Tongue (tissue), 3 donors: ENCODE data around the gene CCDC110. TPM values are rescaled to one million over a fixed set of nuclear protein-coding genes. Genes with fewer than 3 reads are reported as not detected.
A peak's percentile ranks its signal among the peaks of the same experiment; 100 is the strongest.

Experiments
- DNase-seq: peaks from one replicate; pipeline ENCODE4 v3.0.0-alpha.2; 2015
- small RNA-seq: library from RNA; depleted of rRNA; stranded (forward); fragments of <200 nt; gene quantifications from one replicate; pipeline ENCODE3, GENCODE V24; 2014; ENCODE audit warnings: low replicate concordance
- total RNA-seq: library from RNA; depleted of rRNA; stranded (reverse); fragments of >200 nt; gene quantifications from one replicate; pipeline ENCODE4 v1.2.3, GENCODE V29; 2014

The CCDC110 gene
- total RNA-seq, 1 donor from 2014 or later, result 3.3 TPM

DNA sequence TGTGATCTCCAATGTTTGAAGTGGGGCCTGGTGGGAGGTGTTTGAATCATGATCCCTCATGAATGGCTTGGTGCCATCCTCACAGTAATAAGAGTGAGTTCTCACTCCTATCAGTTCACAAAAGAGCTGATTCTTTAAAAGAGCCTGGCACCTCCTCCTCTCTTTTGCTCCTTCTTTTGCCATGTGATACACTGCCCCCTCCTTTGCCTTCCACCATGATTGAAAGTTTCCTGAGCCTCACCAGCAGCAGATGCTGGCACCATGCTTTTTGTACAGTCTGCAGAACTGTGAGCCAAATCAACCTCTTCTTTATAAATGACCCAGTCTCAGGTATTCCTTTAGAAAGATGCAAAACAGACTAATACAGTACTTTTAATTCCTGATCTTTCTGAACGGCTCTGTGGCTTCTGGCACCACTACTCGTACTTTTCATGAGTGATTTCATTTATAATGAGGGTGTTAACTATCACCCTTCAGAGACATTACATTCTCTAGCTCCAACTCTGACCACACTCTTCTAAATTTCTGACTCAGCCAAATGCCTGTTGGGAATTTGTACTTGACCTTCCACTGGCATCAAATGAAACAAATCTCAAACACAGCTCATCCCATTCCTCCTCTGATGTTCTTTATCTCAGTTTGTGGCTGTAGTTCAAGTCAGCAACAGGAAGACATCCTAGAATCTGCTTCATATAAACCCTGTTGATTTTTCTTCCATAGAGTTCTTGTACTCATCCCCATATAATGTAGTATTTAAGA, 50.0 kb downstream of the CCDC110 start:
- DNase-seq, result no peak

DNA sequence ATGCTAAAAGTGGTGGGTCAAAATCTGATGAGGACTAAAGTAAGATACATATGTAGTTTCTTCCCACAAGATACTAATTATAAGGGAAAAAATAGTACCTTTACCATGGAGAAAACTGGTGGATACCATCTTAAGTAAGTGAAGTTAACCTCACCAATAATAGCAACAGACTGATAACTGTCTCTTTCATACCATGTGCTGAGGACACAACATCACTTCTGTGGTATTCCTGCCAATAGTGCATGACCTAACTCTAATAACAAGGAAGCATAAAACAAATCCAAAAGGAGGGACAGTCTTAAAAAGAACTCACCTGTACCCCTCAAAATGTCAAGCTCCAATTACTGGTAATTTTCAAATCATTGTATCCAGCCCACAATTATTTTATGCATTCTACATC, 54.6 kb downstream of the CCDC110 start:
- DNase-seq, result no peak

DNA sequence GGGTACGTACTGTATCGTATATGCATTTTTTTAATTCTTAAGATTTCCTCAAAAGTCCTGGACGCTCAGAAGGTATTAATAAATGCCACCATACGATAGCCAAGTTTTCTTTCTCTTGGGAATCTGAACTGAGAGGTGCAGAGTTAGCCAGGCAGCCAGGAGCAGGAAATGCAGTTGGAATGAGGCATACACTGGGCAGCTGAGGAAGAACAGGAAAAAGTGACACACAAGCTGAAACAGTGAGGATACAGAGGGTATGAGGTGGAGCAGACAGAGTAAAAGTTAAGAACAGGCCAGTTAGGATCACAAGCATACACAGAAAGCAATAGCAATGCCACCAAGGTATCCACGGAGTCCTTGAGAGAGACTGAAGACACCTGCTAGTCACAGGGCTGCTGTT, 59.1 kb downstream of the CCDC110 start:
- DNase-seq, result no peak

DNA sequence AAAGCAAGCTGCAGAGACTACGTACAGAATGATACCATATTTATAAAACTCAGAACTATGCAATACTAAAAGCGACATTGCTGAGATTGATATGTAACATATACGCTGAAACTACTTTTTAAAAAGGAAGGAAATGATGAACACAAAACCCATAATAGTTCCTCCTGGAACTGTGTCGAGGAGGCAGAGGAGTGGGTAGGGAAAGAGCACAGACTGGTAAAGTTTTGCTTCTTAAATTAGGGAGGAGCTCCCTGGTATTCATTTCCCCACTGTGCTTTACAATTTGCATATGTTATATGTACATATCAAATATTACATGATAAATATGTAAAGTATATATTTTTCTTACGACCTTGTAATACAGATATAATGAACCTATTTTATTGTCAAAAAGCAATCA, 59.7 kb downstream of the CCDC110 start:
- no peak for DNase-seq

DNA sequence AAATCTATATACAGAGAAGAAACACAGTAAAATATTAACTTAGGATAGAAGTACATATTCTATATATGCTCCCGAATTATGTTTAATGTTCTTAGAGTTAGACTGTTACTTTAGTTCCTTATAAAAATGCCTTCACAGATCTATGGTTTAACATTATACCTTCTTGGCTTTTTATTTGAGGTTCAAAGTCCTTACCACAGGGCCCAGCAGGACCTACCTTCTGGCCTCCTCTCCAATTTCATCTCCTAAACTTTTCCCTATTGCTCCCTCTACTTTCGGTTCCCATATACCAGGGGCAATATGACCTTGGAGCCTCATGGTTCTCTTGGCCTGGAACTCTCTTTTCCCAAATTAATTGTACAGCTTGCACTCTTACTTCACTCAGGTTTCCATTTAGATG, 63.1 kb downstream of the CCDC110 start:
- no peak for DNase-seq

DNA sequence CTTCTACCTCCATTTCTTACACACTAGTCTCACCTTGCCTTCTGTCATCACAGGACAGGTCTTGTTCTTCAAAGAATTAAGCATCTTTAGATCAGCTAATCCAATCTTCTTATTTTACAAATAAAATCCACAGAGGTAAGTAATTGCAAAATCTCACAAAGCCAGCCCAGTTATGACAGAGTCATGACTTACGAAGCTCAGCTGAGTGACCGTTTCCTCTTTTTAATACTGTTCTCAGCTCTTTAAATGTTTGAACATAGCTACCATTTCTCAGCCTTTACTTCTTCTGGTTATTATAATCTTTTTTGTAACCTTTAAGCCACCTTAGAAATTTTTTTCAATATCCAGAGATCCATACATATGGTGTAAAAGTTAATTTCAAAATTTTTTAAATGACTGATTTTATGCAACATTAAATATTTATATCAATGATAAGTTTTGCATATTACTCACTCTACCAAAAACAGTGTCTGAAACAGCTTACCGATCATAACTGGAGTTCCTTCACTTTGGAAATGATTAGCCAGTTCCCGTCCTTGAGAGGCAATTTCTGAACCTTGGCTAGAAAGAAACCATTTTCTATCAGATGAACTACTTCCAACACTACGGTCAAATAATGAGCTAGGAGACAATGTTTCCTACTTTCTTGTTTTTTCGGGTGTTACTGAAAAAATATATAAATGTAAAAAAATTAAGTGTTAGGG, 66.1 kb downstream of the CCDC110 start:
- DNase-seq, result no peak

DNA sequence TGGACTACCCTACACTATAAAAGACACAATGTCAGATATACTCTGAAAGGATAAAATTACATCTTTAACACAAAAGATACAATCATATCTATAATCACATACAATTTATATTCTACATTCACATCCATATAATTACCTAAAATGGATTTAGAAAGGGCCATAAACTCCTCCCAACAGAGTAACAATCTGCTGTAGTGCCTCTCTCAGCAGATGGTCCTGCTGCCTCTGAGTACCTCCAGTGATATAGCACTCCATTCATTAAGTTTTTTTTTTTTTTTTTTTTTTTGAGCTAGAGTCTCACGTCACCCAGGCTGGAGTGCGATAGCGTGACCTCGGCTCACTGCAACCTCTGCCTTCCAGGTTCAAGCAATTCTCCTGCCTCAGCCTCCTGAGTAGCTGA, 67.5 kb downstream of the CCDC110 start:
- no peak for DNase-seq

DNA sequence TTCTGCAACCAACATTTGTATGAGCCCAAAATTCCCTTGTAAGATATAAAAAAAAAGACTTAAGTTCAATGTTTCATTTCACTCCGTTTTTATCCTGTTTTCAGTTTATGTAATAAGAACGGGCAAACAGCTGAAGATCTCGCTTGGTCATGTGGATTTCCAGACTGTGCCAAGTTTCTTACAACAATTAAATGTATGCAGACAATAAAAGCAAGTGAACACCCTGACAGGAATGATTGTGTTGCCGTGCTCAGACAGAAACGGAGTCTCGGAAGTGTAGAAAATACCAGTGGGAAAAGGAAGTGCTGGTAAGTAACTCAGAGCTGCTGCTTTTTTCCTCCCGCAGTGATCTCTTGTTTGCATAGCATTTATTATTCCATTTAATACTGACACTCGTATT, 72.1 kb downstream of the CCDC110 start:
- DNase-seq, result no peak

DNA sequence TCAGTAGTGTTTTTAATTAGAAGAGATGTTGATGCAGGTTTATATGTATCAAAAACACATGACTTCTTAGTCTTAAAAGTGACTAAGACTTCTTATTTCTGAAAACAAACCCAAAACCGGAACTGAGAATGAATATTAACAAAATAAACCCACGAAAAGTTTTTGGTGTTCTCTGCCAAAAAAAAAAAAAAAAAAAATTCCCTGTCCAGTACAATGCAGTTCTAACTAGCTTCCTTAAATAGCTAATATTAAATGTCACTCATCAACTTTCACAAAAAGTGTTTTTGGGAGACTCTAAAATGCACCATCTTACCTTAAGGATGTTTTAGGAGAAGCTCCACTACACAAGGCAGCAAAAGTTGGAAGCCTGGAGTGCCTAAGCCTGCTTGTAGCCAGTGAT, 72.9 kb downstream of the CCDC110 start:
- no peak for DNase-seq

DNA sequence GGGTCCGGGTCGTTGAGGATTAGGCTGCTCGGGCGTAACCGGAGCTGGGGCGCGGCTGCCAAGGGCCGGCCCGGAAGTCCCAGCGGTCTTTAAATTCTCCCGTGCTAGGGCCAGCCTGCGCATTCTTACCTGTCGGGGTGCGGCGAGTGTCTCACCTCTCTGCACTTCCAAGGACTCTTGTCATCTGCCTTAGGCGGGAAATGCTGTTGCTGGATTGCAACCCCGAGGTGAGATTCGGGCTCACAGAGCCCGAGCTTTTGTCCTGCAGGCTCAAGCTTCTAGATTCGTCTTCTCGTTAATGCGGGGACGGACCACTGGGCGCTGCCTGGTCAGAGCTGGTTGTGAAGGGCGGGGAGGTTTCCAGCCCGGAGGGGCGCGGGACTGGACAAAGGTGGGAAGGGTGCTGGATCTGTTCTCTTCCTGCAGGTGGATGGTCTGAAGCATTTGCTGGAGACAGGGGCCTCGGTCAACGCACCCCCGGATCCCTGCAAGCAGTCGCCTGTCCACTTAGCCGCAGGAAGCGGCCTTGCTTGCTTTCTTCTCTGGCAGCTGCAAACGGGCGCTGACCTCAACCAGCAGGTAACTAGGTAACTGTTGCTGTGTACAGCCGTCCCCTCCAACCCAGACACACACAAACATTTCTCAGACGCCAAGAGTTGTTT, 74.7 kb downstream of the CCDC110 start, which contains the start of gene ANKRD37:
ANKRD37 (plus strand) TSS at position 118 of the 662 bp plus-strand sequence; CDS start at position 201, 83 bp downstream.
- DNase-seq, result peak; percentile 82

DNA sequence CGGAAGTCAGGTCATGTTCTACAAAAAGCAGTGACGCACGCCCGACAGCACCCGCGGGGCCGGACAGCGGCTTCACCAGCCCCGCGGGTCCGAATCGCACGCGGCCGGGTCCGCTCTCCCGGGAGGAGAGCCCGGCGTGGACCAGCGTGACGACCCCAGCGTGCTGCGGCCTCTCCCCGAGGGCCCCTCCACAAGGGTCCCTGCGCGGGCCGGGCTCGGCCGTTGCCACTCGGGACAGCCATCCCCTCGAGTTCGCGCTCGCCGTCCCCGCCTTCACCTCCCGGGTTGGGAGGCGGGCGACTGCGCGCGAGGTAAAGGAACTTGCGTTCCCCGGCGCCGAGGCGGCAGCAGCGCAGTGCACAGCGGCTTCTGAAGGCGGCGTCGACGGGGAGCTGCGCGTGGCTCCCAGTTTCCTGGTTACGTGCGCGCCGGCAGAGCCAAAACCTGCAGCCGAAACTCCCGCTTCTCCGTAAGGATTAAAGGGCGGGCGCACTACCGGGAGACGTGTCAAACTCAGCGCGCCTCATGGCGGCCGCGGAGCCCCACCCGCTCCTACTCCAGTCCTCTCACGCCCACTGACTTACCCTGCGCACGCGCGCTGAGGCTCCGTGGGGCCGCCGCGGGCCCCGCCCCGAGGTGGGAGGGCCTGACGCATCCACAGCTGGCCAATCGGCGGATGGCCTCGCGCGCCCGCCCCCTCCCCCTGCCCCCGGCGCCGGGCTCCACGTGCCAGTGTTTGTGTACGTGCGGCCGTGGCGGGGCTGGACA, 75.4 kb downstream of the CCDC110 start:
- peak; percentile 99 for DNase-seq

DNA sequence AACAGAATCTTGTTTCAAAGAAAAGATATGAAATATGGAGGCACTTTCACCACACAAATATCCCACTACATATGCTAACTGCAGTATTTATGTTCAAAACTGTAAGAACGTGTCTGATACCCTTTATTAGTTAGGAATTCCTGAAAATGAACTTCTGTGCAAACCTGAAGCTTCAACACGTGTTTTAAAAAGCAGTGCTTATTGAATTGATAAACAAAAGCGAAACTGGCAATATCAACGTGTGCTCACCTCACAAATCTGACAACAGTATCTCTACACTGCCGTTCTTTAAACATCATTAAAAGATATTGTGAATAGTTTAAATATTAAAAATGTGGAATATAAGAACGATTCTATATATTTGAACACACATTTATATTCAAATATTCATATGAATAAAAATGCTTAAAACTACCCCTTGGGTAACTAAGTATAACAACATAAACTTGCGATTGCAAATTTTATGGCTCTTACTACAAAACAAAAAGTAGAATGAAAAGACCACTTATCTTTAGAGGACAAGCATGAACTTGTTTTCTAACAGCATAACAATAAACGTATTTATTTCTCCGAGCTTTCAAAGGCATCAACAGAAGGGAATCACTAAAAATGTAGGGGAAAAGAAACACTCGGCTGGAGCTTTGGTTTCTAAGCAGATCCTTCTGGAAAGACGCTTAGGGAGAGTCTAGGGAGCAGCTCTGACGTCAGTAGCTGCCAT, 76.1 kb downstream of the CCDC110 start, which contains the start of gene LRP2BP:
LRP2BP (minus strand) TSS at position 687 of the 718 bp plus-strand sequence. CDS start 17,738 bp downstream, outside the sequence.
- DNase-seq, result peak; percentile 97

Small RNA genes lying within 50 kb of the gene (small RNA-seq; reads per million reads assigned to genes)
- gene RF00019, result not detected

Other genes with a start within 250 kb of the CCDC110 start
- 7.6 TPM for gene LRP2BP, start 75.8 kb downstream of the CCDC110 start, total RNA-seq
- 20.1 TPM for gene ANKRD37, start 74.9 kb downstream of the CCDC110 start, total RNA-seq
- 48.9 TPM for gene UFSP2, start 45.8 kb downstream of the CCDC110 start, total RNA-seq
- 1,325 TPM for gene PDLIM3, start 63.8 kb upstream of the CCDC110 start, total RNA-seq